Ecto neural progenitor cell (in vitro differentiated cells): ENCODE data around the gene PHF12.

Experiments
- DNase-seq: peaks from one replicate; pipeline ENCODE4 v3.0.0-alpha.2; 2018; ENCODE audit warnings: low spot score

PHF12 gene

DNA sequence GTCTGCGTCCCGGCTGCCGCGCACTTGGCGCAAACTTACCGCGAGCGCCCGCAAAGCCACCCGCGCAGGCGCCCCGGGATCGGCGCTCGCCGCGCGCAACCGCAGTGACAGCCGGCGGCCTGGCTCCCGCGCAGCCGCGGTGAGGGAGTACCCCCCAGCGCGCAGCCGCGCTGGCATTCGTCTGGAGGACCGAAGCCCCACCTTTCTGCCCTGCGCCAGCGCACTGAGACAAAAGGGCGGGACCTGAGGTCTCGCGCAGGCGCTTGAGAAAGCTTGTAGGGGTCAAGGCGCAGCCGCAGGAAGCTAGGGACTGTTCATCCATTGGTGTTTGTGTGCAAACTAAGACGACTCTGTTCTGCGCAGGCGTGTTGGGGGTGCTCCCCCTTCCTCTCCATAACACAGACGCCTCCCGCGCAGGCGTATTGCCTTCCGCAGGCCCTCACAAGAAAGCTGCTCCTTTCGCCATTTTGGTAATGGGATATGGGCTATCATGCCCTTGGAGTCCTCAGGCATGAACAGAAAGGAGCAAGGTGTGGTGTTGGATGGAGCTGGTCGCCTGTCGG lies at the start of gene PHF12:
TSS of gene PHF12 (minus strand) at position 91 of the 563 bp plus-strand sequence. CDS start 558 bp downstream, outside the sequence.
- DNase-seq: peak; percentile 100

DNA sequence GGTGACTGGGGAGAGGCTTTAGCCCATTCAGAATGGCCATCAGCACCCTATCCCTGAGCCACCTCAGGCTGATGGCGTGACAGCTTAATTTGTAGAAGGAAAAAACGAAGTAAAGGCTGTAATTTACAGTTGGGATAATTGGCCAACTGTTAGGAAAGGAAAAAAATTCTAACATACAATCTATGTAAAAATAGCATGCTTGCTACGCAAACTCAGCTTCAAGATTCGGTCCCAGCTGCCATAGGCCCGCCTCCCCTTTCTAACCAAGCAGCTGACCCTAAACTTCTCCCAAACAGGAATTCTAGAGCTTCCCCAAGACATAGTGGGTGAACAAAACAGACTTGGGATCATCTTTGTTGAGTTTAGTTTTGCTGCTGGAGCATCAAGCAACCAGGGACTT lies 49.7 kb upstream of the PHF12 start:
- no peak for DNase-seq

DNA sequence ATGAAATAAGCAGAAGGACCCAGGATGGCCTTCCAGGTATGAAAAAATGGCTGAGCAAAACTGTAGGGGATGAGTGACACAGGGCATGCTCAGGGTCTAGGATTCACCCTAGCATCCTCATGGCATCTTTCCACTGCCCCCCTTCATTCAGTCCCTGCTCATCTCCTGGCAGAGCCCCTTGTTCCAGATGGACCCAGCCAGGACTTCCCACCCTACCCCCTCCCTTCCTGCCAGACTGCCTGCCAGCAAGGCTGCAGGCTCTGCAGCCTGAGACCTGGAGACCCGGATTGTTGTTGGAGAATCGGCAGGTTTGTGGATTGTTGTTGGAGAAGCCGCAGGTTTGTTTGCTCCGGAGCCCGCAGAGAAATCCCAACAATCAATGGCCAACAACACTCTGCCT lies 47.9 kb upstream of the PHF12 start:
- DNase-seq: no peak

DNA sequence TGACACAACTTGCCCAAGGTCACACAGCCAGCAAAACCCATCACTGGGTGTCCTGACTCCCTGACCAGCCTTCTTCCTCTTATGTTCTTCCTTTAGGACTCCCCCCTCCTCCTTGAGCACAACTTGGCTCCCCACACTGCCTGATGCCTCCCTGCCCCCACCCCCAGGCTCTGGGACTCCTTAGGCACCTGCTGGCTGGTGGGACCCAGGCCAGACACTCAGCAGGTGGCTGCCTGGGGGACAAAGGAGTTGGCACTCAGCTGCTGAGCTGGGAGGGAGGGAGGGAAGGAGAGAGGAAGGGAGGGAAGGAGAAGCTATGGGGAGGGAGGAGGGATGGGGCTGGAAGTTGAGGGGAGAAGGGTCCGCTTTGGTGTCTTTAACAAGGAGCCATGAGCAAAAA lies 46.5 kb upstream of the PHF12 start:
- DNase-seq: no peak

DNA sequence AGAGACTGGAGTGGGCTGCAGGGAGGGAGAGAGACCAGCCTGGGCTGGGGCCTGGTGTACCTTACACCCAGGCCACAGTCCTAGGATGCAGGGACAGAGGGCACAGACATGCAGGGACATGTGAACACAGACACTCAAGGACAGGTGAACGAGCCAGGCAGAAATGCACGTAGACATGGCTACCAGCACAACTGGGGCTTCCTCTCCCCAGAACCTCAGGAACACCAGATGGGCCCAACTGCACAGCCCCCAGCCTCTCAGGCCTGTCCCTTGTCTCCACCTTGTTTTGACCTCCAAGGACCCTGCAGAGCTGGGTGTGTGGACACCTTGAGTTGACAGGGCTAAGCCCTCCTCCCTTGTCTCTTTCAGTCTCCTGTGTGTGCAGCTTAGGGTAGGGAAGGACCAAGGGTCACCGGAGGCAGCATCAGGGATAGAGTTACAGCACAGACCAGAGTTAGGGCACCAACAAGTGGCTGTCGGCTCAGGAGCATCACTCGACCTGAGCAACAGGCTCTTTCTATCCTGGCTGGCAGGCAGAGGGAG lies 45.3 kb upstream of the PHF12 start:
- DNase-seq: no peak

DNA sequence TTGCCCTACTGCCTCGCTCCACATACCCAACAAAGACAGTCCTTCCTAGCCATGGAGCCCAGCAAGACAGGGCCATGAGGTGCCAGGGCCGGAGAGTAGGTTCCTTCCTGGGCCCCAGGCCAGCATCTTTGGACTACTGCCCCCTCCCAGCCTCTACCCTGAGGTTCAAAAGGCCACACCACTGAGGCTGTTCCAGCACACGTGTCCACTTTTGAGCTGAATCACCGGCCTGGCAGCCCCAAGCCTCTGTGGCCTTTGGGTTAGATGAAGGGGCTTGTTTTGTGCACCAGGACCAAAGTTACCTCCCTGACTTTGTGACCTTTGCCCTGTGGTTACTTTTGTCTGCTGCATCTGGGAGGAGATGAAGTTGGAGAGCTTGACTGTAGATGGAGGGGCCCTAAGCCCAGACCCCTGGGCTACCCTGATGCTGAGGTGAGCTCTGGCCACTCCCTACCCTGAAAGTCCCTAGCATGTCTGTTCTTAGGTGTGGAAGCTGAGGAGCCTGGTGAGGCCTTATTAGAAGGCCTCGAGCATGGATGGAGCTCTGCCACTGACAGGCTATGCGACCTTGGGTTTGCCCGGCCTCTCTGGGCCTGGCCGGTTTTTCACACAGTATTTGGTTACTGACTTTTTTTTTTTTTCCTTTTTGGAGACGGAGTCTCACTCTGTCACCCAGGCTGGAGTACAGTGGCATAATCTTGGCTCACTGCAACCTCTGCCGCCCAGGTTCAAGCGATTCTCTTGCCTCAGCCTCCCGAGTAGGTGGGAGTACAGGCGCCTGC lies 42.5 kb upstream of the PHF12 start:
- no peak for DNase-seq

DNA sequence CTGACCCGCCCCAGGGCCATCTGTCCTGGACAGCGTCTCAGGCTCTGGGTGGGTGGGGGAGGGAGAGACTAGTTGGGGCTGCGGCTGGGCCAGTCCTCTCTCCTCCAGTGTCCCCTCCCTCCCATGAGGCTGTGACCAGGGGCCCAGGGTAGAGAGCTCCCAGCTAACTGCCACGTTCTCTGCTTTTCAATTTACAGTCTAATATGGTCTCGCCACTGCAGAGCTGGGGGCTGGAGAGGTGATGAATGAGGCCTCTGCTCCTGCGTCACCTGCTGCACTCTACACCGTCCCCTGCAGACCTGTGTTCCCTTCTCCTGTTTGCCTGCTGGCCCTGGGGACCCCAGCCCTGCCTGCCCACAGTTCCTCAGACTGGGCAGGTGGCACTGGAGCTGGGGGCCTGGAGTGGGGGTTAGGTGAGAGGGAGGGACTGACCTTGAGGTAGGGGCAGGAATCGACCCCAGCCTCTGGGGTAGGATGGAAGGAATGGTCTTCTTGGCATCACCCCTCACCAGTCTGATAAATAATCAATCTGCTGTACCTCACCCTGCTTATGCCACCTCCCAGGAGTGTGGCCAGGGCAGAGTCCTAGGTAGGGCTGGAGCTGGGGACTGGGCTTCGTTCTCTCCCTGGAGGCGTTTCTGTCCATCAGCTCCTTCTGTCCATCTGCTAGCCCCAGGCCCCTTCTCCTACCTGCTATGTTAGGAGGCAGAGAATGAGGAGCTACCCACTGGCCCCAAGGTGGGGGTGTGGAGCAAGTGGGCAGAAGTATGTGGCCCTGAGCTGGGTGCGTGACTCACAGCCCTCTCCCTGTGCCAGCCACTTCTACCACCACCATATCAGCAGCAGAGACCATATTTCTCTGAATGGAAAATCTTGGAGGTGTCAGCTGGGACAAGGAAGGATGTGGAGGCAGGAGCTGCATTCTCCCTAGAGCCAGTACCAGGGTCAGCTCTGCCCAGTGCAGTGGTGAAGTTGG lies 41.6 kb upstream of the PHF12 start:
- DNase-seq: no peak

DNA sequence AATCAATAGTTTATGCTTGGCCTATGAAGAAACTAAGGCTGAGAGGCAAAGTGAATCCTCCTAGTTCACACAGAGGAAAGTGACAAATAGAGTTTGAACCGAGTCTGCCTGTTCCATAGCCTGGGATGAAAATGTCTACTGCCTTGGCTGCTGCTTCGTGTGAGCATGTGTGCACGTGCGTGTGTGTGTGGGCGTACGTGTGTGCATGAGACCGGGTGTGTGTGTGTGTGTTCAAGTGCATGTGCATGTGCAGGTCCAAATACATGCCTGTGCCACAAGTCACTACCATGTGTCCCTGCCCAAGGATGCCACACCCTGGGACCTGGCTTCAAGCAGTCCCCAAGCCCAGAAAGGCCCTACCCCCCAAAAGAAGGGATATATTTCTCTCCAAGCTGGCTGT lies 40.9 kb upstream of the PHF12 start:
- no peak for DNase-seq

DNA sequence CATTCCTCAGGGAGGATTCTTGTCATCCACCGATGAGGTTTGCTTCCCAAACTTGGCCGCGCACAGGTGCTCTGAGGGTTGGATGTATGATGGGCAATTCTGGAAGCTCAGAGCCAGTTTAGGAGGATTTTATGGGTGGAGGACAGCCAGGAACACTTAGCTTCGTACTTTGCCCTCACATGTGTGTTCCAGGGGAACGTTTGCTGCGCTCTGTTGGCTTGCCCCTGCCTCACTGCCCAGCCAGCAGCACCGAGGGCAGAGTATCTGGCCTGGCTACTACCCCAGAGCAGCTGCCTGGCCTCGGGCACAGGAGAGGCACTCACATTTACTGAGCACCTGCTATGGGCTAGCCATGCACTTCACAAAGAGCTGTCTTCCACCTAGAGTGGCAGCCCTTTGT lies 40.5 kb upstream of the PHF12 start:
- no peak for DNase-seq

DNA sequence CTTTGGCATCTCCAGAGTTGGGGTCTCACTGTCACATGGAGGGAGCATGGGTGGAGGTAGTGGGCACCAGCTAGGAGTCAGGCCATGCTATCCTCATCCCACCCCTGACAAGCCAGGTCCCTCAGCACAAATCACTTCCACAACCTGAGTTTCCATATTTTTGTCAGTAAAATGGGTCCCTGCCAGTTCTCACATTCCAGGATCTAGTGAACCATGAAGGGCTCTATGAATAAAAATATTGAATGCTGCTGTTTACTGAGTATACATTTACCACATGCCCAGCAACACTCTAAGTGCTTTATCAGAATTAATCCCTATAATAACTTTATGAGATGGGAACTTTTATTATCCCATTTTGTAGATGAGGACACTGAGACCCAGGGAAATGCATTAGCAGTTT lies 37.7 kb upstream of the PHF12 start:
- no peak for DNase-seq

DNA sequence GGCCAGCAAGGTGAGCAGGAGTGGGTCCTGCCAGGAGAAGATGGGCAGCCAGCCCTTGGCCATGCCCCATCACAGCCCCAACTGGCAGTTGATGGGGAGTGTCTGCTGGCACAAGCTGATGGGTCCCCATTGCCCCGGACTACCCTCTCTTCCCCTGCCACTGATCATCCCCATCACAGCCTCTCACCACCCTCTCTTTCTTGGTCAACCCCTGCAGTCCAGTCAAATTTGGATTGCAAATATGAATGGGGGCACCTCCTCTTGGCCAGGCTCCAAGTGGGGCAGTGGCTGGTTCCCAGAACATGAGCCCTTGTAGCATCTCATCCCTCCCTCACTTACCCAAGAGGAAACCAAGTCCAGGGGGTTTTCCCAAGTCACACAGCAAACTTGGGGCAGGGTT lies 37.2 kb upstream of the PHF12 start:
- no peak for DNase-seq

DNA sequence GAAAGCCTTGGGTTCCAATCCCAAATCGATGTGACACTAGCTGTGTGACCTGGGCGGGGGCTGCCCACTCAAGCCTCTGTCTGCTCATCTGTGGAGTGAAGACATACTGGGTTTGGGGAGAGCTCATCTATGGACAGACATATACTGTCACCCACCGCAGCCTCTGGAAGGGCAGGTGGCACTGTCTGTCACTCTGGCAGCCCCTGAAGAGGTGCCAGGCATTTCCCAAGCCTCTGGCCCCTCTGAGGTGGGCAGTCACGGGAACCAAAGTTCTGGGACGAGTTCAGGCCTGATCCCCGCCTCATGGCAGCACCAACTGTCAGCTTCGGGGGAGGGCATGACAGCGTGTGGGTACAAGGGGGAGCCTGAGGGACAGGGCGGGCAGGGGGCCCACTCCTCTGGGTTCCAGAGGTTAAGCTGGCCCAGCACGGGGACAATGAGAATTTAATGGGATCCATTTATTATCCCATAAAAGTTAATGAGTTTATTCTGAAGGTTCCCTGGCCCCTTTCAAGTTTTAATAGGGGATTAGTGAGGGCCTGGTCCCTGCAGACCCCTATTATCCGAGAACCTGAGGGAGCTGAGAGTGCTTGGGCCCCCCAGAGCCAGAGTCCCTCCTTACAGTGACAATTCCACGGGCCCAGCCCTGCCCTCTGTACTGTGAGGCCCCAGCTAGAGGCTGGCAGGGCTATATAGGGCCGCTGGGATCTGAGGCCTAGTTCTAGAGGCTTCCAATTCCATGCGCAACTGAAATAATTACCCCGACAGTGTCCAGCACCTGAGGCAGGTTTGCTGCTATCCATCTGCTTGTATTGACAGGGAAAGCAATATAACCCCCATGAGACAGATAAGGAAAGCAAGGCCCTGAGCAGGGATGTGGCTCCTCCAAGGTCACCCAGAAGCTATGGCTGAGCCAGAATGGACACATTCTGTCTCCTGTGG lies 35.7 kb upstream of the PHF12 start:
- no peak for DNase-seq

DNA sequence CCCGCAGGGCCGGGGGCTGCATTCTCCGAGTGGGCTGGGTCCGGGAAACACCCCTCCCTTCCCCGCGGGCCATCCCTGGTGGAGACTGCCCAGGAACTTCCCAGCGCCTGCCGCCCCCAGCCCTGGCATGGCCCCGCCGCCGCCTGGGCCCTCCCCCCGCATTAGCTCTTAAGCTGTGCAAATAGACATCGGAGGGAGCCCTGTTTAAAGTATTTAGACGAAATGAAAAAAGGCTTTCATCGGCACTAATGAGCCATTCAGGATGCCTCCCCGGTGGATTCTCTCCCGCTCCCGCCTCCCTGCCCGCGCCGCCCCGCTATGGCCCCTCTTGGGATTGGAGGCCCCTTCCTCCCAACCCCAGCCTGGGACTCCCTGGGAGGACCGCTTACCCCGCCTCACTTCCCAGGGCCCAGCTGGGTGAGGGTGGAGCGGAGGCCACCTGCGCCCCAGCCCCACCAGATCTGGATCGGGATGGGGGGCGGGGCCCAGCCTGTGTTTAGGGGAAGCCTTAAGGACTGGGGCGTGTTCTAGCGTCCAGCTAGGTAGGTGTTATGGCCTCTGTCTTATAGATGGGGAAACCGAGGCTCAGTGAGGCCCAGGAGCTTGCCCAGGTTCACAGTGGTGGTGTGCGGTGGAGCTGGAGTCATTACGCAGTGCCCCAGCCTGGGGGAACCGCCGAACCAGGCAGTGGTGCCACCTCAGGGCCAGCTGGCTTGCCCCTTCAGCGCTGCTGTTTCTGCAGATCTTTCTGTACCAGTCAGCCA lies 34.8 kb upstream of the PHF12 start:
- DNase-seq: peak; percentile 82

DNA sequence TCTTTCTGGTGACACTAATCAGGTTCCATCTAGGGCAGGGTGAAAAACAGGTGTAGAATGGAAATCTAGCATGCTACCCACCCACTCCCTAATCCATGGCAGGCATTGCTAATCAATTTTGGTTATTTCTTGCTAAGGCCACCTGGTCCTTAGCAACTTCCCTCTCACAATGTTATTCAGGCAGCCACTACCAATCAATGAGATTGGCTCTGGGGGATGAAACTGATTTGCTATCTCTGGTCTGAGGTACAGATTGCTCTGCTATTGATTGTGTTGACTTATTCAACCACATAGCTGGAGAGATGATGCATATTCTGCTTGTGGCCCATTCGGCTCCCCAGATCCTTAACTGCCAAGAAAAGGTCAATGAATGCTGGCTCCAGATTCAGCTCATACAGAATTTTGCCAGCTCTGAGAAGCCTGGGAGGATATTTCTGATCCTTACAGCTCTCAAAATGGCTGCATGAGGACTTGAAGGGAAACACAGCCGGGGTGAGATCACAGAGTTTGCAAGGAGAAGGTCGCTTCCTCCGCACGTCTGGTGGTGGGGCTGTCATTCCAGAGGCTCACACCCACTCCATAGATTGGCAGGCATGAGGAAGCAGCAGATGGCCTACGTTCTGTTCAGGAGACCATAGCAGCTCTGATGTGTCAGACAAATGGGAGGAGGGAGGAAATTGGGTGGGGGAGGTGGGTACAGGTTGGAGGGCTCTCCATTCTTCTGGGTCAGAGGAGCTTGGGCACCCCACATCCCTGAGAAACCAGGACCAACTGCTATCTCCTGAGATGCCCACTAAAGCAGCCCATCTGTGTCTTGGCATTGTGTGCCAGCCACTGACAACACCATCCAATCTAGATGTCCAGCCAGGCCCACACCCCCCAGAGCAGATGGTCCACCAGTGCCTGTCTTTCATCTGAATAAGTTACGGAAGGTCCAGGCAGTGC lies 32.2 kb upstream of the PHF12 start:
- DNase-seq: no peak

DNA sequence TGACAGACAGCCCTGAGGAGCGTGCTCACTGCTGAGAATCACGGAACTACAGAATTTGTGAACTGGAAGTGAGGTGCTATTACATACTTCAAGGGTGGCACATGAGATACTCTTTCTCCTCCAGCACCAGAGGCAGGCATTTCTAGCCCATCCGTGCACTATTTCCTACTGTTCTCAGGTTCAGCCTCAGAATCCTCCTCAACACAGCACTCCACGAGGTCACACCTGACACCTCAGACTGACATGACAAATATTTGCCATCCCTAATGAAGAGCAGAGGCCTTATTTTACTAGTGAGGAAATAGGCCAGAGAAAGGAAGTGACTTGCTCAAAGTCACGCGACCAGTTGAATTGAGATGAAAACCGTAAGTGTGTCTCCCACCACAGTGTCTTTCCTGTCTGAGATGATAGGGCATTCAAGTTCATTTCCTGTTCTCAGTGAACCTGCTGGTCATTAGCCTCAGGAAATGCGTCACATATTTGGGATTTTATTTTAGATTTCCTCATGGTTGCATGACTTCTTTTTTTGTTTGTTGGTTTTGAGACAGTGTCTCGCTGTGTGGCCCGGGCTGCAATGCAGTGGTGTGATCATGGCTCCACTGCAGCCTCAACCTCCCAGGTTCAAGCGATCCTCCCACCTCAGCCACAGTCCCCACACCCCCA lies 30.9 kb upstream of the PHF12 start:
- DNase-seq: no peak

DNA sequence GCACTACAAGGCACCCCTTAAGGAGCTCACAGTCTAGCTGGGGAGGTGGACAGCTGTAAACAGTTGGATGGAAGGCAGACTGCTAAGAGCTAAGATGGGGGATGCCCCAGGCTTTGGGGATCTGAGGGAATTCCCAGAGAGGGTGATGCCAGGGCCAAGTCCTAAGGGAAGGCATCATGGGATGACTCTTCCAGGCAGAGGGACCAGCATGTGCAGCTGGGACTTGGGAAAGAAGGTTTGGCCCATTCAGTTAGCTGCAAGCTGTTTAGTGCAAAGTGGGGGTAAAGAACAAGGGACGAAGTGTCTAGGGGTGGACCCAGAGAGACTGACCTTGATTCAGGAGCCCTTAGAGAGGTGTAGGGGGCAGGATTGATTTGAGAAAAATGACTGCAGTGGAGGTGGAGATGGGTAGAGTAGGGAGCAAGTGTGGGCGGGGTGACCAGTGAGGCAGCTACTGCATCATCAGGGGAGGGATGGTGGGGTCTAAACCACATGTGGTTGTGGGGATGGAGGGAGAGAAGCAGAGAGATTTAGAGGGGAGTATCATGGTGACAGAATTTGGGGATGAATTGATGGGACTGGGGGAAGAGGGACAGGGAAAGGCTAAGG lies 27.1 kb upstream of the PHF12 start:
- DNase-seq: no peak

DNA sequence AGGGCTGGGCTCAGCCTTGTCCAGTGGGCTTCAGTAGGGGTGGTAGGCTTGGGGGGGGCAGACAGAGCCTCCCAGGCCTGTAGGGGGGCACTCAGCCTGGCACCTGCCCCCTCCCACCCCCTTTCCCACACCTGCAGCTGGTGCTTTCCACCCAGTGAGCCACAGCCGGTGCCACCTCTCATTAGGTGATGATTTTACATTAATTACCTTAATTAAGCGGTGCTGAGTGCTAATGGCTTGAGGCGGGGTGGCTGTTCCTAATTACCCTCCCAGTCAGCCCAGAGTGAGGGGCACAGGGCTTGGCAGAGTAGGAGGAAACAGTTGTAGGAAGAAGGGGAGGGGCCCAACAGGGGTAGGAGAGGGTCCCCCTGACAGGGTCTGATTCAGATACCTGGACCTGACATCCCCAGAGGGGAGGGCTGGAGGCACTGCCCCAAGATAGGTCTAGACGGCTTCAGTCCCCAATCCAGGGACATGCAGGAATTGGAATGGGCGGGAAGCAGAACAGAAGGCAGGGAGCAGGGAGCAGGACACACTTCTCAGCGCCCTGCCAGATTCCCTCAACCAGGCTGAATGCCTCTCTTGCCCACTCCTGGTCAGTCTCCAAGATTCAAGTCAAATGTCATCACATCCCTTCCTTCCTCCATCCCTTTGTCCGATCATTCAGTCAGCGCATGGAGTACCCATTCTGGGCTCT lies 26.5 kb upstream of the PHF12 start:
- DNase-seq: no peak

DNA sequence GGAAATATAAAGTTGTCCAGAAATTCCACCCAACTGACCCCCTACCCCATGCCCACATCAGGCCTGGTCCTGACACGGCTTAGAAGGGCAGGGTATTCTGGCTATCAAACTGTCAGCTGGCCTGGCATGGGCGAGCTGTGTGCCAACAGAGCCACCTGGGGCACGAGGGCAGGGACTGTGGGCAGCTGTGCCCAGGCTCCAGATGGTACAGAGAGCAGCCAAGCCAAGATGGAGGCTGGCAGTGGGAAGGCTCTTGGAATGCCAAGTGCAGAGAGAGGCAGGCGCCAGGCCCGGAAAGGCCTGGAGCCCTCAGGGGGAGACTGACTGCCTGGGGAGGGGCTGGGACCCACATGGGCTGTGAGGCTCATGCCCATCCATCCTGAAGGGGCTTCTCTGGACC lies 24.3 kb upstream of the PHF12 start:
- no peak for DNase-seq
